Neutrophil (primary cell): ENCODE results near the gene ADI1.

ENCODE experiments used
- H3K27ac ChIP-seq: fragments of 200-600 bp; sonication (generic); 2 replicates; pipeline ENCODE4 v1.5.1; 2016; ENCODE audit warnings: mild to moderate bottlenecking, moderate library complexity
- H3K27me3 ChIP-seq: fragments of 200-600 bp; sonication (generic); 2 replicates; pipeline ENCODE4 v1.6.0; 2016; ENCODE audit warnings: mild to moderate bottlenecking
- H3K36me3 ChIP-seq: fragments of 200-600 bp; sonication (generic); 2 replicates; pipeline ENCODE4 v1.5.1; 2017
- H3K4me1 ChIP-seq, 2 experiments: fragments of 200-600 bp in 1 of 2; sonication (generic) in 1 of 2; 1 replicate in 1 of 2; 2 replicates in 1 of 2; pipeline versions ENCODE4 v1.5.1 to v1.6.1; 2013 to 2016; ENCODE audit warnings: low read depth in 1 of 2, low read length in 1 of 2, mild to moderate bottlenecking in 1 of 2, moderate library complexity in 1 of 2; ENCODE audit not compliant: control insufficient read depth in 1 of 2, insufficient read depth in 1 of 2
- H3K4me3 ChIP-seq, 2 experiments: fragments of 200-600 bp in 1 of 2; sonication (generic) in 1 of 2; 1 replicate in 1 of 2; 2 replicates in 1 of 2; pipeline ENCODE4 v1.5.1; 2013 to 2016; ENCODE audit warnings: low read depth in 1 of 2, low read length in 1 of 2, mild to moderate bottlenecking in 1 of 2, moderate library complexity in 1 of 2
- H3K9me3 ChIP-seq: fragments of 200-600 bp; sonication (generic); 2 replicates; pipeline ENCODE4 v1.5.1; 2016
- CTCF ChIP-seq: fragments of 200-600 bp; sonication (generic); IDR thresholded peaks from 2 replicates; pipeline ENCODE4 v1.5.1; 2016; ENCODE audit warnings: antibody characterized with exemption

ADI1 gene

GRCh38 chr2:3480352-3481010 is 38.9 kb downstream of the ADI1 start:
- Histone ChIP-seq H3K27ac (no peak overlapping the region), H3K4me1 (no peaks in the 10 kb centered on the region), H3K27me3 (no peaks in the 10 kb centered on the region), H3K36me3 (peaks cover 74% of the 10 kb centered on the region), H3K9me3 (no peaks in the 10 kb centered on the region), H3K4me3 (no peak overlapping the region)
- TF ChIP-seq CTCF: no peak

DNA sequence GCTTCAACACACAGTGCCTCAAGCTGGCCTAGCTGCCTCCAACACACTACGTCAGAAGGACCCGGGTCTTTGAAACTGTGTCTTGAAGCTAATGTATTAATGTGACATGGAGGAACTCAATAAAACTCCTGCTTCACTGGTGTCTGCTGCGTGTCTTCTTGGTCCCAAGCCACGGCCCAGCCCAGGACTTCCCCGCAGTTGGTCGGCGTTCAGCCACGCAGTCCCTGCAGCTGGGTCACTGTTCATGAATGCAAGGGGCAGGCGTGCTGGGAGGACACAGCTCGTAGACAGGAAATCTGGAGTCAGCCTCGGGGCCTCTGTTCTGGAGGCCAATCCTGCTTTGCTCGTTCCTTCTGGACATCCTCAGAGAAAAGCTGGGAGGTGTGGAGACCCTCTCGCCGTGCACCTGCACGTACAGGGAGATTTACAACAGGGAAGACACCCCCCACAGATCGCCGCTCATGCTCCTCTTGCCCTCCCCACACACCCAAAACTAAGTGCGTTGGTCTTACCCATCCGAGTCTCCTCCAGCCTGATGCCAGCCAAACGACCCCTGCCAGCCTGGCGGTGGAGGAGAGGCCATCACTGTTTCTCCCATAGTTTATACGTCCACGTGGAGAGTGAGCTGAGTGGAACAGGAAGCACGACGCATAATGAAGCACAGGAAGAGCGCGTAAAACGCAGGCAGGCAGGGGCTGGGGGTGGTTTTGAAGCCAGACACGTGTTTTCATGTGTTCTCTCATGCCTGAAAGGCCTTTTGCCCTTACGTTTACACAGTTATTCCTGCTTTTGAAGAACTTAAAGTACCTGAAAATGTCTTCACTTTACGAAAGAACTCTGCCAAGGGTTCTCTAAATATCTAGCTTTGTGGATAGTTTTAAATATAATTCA is 39.7 kb downstream of the ADI1 start:
- no peaks in the 10 kb centered on the region for H3K4me1 ChIP-seq
- no peak overlapping the region for H3K4me3 ChIP-seq
- TF ChIP-seq CTCF: no peak
- no peak overlapping the region for H3K27ac ChIP-seq
- peaks cover 78% of the 10 kb centered on the region for H3K36me3 ChIP-seq
- no peaks in the 10 kb centered on the region for H3K27me3 ChIP-seq
- no peaks in the 10 kb centered on the region for H3K9me3 ChIP-seq

DNA sequence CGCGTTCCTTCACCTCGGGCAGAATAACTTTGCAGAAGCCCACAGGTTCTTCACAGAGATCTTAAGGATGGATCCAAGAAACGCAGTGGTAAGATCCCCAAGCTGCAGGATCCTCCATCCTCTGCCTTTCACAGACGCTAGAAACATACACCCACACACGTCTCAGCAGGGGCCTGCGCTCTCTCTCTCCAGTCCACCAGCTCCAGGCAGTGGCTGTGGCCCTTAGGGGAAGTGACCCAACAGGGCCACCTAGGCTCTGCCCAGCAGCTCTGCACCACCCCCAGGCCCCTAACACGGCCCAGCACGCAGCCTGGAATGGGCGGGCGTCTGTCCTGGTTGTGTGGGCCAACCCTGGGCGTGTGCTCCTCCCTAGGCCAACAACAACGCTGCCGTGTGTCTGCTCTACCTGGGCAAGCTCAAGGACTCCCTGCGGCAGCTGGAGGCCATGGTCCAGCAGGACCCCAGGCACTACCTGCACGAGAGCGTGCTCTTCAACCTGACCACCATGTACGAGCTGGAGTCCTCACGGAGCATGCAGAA is 40.4 kb downstream of the ADI1 start:
- H3K9me3 ChIP-seq: no peaks in the 10 kb centered on the region
- no peak for TF ChIP-seq CTCF
- H3K4me3 ChIP-seq: no peak overlapping the region
- H3K27me3 ChIP-seq: no peaks in the 10 kb centered on the region
- no peak overlapping the region for H3K27ac ChIP-seq
- H3K4me1 ChIP-seq: no peaks in the 10 kb centered on the region
- H3K36me3 ChIP-seq: peaks cover 83% of the 10 kb centered on the region

GRCh38 chr2:3476985-3477327 is 42.4 kb downstream of the ADI1 start:
- Histone ChIP-seq H3K27ac (no peak overlapping the region), H3K9me3 (no peaks in the 10 kb centered on the region), H3K4me3 (no peak overlapping the region), H3K27me3 (no peaks in the 10 kb centered on the region), H3K36me3 (peaks cover 88% of the 10 kb centered on the region), H3K4me1 (no peaks in the 10 kb centered on the region)
- TF ChIP-seq CTCF: no peak

GRCh38 chr2:3476321-3476984 is 42.9 kb downstream of the ADI1 start:
- Histone ChIP-seq H3K27me3 (no peaks in the 10 kb centered on the region), H3K36me3 (peaks cover 88% of the 10 kb centered on the region), H3K9me3 (no peaks in the 10 kb centered on the region), H3K4me3 (no peak overlapping the region), H3K27ac (no peak overlapping the region), H3K4me1 (no peaks in the 10 kb centered on the region)
- TF ChIP-seq CTCF: no peak
